Upper lobe of right lung (tissue), 1 donor: ENCODE data around the gene ZNF772. TPM values are rescaled to one million over a fixed set of nuclear protein-coding genes. Genes with fewer than 3 reads are reported as not detected.
A peak's percentile ranks its signal among the peaks of the same experiment; 100 is the strongest.
"Not testable (repeated sequence)": the region's sequence is repeated elsewhere in the genome, so short reads cannot be mapped to it uniquely, and the experiment has no call there.

Experiments
- ATAC-seq: fragments of 200-7000 bp; cut with Tn5 transposase; one replicate; pipeline ENCODE4 v1.9.1; 2020; ENCODE audit warnings: mild to moderate bottlenecking, moderate library complexity
- DNase-seq: peaks from one replicate; pipeline ENCODE4 v3.0.0-alpha.2; 2020
- H3K27ac ChIP-seq: fragments of 200-600 bp; one replicate; pipeline ENCODE4 v1.8.0; 2022
- H3K27me3 ChIP-seq: fragments of 200-600 bp; one replicate; pipeline ENCODE4 v1.8.0; 2022; ENCODE audit warnings: mild to moderate bottlenecking
- H3K36me3 ChIP-seq: fragments of 200-600 bp; one replicate; pipeline ENCODE4 v1.8.0; 2022
- H3K4me1 ChIP-seq: fragments of 200-600 bp; one replicate; pipeline ENCODE4 v1.8.0; 2022
- H3K4me3 ChIP-seq: fragments of 200-600 bp; one replicate; pipeline ENCODE4 v1.8.0; 2022; ENCODE audit warnings: mild to moderate bottlenecking
- H3K9me3 ChIP-seq: fragments of 200-600 bp; one replicate; pipeline ENCODE4 v1.8.0; 2022
- CTCF ChIP-seq: fragments of 200-600 bp; IDR thresholded peaks from one replicate; pipeline ENCODE4 v1.8.0; 2022; ENCODE audit warnings: antibody characterized with exemption
- intact Hi-C: fragments of 100-400 bp; cut with DNase I; formaldehyde crosslinking; loops from one replicate; pipeline ENCODE4 v1.11.0; 2022
- long read RNA-seq: library from polyadenylated mRNA; unstranded; transcript quantifications from one replicate; pipeline ENCODE4 v2.0.0, GENCODE V29; 2021
- total RNA-seq: library from RNA; stranded (reverse); fragmentation: NEBNext Ultra II Directional; extraction: Animal tissue kit (Norgen Biotek cat#: 25700); gene quantifications from one replicate; pipeline ENCODE4 v1.2.1, GENCODE V29; 2021
- donor health status: DM: no; HTN: yes; CAD: no; lungs with severe emphysema.

The ZNF772 gene
- total RNA-seq = 6.6 TPM
- long read RNA-seq, partial matches to known transcripts = 0 of 5 reads
- long read RNA-seq, other reads (novel, unspliced or antisense) = 2 of 5 reads

GRCh38 chr19:57477191-57478008 lies at the start of gene ZNF772:
ZNF772 (minus strand) TSS chr19:57477566; CDS start chr19:57477309, 257 bp downstream.
- TF ChIP-seq CTCF = peak; percentile 68
- Histone ChIP-seq H3K4me3 (peak within 1 kb of the TSS; percentile 81), H3K9me3 (peaks cover 34% of the 10 kb centered on the region), H3K4me1 (no peaks in the 10 kb centered on the region), H3K36me3 (peaks cover 12% of the 10 kb centered on the region), H3K27me3 (no peaks in the 10 kb centered on the region), H3K27ac (peak within 1 kb of the TSS; percentile 82)
- peak; percentile 99 for ATAC-seq
- intact Hi-C loops = no loop called here
- peak; percentile 87 for DNase-seq

GRCh38 chr19:57518021-57518420 lies 40.7 kb upstream of the ZNF772 start:
- ATAC-seq, intact Hi-C loops, H3K4me3 ChIP-seq, H3K27ac ChIP-seq, H3K36me3 ChIP-seq, H3K4me1 ChIP-seq, H3K27me3 ChIP-seq, DNase-seq: not testable (repeated sequence)
- H3K9me3 ChIP-seq = peaks cover 17% of the 10 kb centered on the region

- no peaks in the 10 kb centered on the region for H3K4me1 ChIP-seq
- no peak for TF ChIP-seq CTCF
- no peak for DNase-seq
- peaks cover 30% of the 10 kb centered on the region for H3K9me3 ChIP-seq
- no peak for ATAC-seq
- no peaks in the 10 kb centered on the region for H3K36me3 ChIP-seq
- H3K27ac ChIP-seq = no peak overlapping the region
- H3K4me3 ChIP-seq = no peak overlapping the region
- intact Hi-C loops = no loop called here
- no peaks in the 10 kb centered on the region for H3K27me3 ChIP-seq
Measured at GRCh38 chr19:57515255-57515654, 37.9 kb upstream of the ZNF772 start.

GRCh38 chr19:57512845-57513244 lies 35.5 kb upstream of the ZNF772 start:
- intact Hi-C loops = no loop called here
- DNase-seq (no peak), ATAC-seq (no peak)
- H3K4me3 ChIP-seq = no peak overlapping the region
- no peaks in the 10 kb centered on the region for H3K27me3 ChIP-seq
- H3K4me1 ChIP-seq = no peaks in the 10 kb centered on the region
- no peak for TF ChIP-seq CTCF
- peaks cover 34% of the 10 kb centered on the region for H3K9me3 ChIP-seq
- H3K27ac ChIP-seq = no peak overlapping the region
- no peaks in the 10 kb centered on the region for H3K36me3 ChIP-seq

- no peak overlapping the region for H3K4me3 ChIP-seq
- intact Hi-C loops = no loop called here
Measured at GRCh38 chr19:57511484-57511883, 34.1 kb upstream of the ZNF772 start.

More at GRCh38 chr19:57511484-57511883, 34.1 kb upstream of the ZNF772 start:
- Histone ChIP-seq H3K27me3 (no peaks in the 10 kb centered on the region), H3K27ac (no peak overlapping the region), H3K9me3 (peaks cover 31% of the 10 kb centered on the region), H3K36me3 (peaks cover 11% of the 10 kb centered on the region), H3K4me1 (no peaks in the 10 kb centered on the region)
- TF ChIP-seq CTCF = no peak
- DNase-seq (no peak), ATAC-seq (no peak)
